Kidney tubule cell (primary cell): Measurements from ENCODE around the gene OR1G1.
"Not testable (repeated sequence)": the region's sequence is repeated elsewhere in the genome, so short reads cannot be mapped to it uniquely, and the experiment has no call there.

Experiments used
- DNase-seq: peaks from one replicate; pipeline ENCODE4 v3.0.0-alpha.2; 2018; ENCODE audit warnings: low spot score

Gene OR1G1

DNA sequence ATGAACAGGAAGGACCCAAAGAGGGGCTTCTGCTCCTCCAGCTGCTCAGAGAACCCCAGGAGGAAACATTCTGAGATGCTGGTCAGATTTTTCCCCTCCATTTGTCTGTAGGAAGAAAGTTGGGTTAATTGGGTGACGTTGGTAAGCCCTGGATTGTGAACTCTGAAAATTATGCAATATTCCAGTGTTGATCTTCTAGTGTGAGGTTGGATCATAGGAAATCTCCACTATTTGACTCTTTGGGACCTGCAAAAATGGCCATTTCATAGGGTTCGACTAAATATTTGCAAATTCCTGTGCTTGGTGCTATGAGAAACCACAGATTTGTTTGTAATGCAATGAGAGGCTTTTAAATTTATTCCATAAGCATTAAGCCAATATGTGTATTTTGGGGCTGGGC lies at the start of gene OR1G1:
Gene OR1G1 (minus strand): TSS at position 101 of the 400 bp plus-strand sequence. CDS start 0 bp downstream, at position 101.
- no peak for DNase-seq

DNA sequence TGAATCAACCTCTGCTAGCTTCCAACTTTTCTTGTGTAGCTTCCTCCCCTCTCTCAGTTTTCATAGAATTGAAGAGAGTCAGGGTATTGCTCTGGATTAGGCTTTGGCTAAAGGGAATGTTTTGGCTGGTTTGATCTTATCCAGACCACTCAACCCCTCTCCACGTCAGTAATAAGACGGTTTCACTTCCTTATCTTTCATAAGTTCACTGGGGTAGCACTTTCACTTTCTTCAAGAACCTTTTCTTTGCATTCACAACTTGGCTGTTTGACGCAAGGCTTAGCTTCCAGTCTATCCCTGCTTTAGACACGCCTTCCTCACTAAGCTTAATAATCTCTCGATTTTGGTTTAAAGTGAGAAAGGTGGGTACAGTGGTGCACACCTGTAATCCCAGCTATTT lies 40.2 kb upstream of the OR1G1 start:
- DNase-seq = no peak

GRCh38 chr17:3157218-3157617 lies 29.9 kb upstream of the OR1G1 start:
- no peak for DNase-seq

- DNase-seq = not testable (repeated sequence)
Measured at GRCh38 chr17:3137494-3137893, 10.1 kb upstream of the OR1G1 start.

GRCh38 chr17:3104322-3104721 lies 23.0 kb downstream of the OR1G1 start, which contains the start of gene OR1D2:
Gene OR1D2, minus strand, starts transcription at chr17:3104422. Its CDS starts 11,426 bp downstream, at chr17:3092996.
- no peak for DNase-seq
